GM19328 (cell line): ENCODE data around the gene CDH23.

Experiments used
- ATAC-seq: cut with Tn5 transposase; IDR thresholded peaks from one replicate; pipeline ENCODE4 v1.9.1; 2021; ENCODE audit warnings: mild to moderate bottlenecking, moderate library complexity; ENCODE audit not compliant: unreplicated experiment

The CDH23 gene

DNA sequence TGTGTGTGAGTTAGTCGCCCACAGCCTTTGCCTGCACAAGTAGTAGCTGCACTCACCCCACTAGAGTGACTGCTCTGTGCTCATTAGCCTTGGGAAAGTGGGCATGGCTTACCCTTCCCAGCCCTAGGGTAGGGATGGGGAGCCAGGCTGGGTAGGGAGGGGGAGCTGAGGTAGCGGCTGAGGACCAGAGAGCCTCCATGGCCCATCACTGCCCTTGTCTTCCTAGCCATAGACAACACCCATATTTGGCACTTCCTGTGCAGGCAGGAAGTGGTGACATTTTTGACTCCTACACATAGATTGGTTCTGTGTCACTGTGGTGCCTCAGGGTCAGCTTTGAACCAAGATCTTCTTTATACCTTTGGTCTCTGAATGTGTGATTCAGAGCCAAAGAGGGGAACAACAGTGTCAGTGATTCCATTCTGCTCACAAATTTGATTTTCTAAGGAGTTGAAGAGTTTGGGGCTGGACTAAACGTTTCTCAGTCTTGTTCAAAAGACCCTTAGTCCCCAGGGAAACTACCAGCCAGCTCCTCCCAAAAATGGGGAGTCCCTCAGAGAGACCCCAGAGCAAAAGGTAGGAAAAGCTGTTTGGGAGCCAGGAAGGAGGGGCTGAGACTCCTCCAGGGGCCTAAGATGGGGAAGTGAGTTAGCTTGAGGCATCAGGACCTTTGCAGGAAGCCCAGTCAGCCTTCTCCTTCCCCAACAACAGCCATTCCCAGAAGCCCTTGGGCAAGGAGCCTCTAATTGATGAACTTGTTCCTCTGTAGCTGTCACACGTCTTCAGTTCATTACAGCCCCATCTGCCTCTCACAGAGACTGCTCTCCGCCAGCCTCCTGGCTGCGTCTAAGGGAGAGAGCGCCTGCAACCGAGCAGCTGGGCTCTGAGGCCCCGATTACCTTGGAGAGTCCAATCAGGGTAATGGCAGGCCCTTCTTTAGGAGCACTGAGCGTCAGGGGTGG, 135.0 kb downstream of the CDH23 start:
- ATAC-seq: no peak

GRCh38 chr10:71532878-71533277, 136.2 kb downstream of the CDH23 start:
- ATAC-seq: no peak

DNA sequence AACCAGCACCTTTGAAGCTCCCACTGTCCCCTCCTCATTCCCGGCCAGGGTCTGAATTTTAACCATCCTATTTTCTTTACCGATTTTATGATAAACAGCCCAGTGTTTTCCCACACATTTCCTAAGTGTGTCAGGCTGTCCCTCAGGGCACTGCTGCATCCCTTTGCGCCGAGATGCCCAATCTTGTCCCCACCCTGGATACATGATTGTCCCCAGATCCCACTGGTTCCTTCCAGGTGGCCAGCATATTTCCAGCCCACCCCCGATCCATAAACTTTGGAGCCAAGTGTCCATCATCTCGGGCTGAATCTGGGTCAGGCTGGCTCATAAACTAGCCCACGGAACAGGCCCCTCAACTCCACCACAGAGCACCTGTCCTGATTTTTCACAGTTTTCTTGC, 137.2 kb downstream of the CDH23 start:
- ATAC-seq: no peak

GRCh38 chr10:71534568-71535194, 138.0 kb downstream of the CDH23 start:
- ATAC-seq: no peak

DNA sequence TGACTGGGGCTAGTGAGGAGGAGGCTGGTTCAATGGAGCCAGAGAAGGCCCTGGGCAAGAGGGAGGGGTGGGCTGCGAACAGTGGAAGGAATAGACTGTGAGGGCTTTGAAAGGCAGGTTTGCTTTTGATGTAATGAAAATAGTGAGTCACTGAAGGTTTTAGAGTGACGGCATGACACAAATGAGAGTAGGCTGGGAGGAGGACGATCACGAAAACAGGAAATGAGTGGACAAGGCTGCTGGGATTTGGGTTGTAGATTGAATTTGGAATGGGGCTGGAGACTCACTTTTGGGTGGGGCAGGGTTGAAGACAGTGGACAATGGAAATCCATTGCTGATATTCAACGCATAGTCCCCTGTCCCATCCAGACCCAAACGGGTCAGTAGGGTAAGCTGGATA, 139.6 kb downstream of the CDH23 start:
- ATAC-seq: no peak

DNA sequence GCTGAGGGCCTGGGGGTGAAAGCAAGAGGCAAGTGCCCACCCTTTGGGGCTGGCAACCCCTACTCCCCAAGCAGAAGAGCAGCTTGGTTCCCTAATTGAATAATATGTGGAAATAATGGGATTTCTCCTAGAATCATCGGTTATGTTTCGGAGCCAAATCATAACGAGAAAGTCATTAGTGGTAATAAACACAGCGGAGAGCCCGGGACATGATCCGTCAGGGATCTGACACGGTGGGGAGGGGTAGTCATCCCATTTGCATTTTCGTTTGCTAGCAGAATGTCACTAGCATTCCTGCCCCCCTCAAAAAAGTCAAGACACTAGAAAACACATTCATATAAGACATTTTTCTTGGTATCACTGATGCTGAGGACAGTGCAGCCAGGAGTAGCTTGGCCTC, 140.4 kb downstream of the CDH23 start:
- no peak for ATAC-seq

DNA sequence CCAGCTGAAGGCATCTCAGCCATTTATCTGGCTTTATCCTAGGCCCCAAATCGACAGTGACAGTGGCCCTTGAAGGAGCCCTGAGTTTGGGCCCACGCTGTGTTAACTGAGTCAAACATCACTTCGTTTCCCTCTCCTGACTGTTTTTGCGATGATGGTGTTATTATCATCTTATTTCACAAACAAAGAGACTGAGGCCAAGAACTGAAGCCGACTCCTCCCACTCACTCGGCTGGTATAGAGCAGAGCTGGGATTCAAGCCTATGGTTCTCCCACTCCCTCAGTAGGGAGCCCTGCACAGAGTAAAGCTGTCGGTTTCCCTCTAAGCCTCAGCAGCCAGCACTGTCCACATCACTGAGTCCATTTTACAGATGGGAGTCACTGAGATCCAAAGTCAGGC, 141.0 kb downstream of the CDH23 start:
- ATAC-seq: no peak

GRCh38 chr10:71538608-71539260, 142.0 kb downstream of the CDH23 start:
- ATAC-seq: no peak

GRCh38 chr10:71539442-71540118, 142.9 kb downstream of the CDH23 start:
- ATAC-seq: no peak

DNA sequence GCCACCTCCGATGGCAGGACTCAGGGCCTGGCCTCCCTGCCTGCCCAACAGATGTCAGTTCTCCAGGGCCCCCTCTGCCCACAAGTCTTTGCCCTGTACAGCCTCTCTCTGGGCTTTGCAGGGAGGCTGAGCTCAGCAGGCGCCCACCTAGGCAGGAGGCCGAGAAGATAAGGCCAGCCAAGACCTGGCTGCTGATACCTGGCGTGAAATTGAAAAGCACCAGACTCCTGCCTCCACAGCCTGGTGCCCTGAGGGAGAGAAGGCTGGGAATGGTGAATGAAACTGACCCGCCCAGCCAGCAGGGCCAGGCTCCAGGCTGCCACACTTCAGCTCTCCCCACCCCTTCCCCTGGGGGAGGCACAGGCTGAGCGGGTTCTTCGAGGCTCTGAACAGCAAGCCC, 145.8 kb downstream of the CDH23 start:
- no peak for ATAC-seq

DNA sequence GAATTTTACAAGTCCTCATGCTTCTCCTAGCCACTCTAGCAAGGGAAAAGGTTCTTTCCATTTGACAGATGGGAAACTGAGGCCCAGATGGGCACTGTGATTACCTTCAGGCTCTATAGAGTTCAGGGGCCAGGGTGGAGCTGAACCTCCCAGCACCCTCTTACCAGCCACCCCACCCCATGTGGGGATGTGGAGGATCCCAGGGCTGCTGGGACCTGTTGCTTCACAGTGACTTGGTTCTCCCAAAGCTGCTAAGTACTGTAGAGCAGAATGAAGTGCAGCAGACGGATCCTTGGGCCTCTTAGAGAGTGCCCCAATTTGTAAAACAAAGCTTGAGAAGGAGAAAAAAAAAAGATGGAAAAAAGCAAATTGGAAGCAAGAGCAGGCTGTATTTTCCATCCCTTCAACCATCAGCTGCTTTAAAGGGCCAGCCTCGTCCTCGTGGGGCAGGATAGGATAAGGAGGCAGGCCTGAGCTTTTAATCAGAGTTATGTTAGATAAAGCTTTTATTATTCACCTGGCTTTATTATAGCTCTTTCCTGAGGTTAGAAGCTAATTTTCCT, 147.0 kb downstream of the CDH23 start:
- no peak for ATAC-seq

DNA sequence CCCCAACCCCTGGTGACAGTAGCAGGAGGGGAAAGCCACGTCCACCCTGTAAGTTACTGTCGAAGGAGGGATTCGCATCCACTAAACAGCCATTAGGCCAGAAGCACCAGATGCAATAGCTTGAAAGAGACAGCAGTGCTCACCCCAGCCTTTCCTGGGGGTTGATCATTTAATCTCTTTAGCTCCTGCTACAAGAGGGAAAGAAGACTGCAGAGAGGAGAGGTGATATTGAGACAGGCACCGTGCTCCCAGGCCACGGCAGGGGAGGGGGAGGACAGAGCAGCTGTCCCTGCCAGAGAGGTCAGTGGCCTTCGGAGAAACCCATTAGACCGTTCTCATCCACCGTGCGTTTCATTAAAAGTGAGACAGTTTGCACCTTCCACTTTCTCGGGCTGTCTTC, 148.3 kb downstream of the CDH23 start:
- ATAC-seq: no peak

- no peak for ATAC-seq
Measured at GRCh38 chr10:71546220-71546619, 149.5 kb downstream of the CDH23 start.

DNA sequence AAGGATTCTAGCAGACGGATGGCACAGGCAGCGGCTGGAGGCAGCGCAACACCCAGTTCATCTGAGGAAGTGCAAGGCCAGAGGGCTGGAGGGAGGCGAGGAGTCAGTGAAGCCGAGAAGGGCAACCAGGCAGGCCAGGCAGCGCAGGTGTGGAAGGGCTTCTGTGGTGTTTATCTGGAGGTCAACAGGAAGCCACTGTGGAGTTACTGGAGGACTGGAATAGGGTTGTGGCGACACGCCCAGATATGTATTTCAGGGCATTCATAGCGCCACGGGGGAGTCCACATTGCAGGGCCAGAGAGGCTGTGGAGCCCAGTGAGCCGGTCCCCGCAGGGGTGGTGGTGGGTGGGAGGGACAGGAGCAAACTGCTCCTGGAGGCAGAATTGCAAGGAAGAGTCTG, 150.6 kb downstream of the CDH23 start:
- no peak for ATAC-seq

- ATAC-seq: no peak
Measured at GRCh38 chr10:71547876-71548846, 151.4 kb downstream of the CDH23 start.

DNA sequence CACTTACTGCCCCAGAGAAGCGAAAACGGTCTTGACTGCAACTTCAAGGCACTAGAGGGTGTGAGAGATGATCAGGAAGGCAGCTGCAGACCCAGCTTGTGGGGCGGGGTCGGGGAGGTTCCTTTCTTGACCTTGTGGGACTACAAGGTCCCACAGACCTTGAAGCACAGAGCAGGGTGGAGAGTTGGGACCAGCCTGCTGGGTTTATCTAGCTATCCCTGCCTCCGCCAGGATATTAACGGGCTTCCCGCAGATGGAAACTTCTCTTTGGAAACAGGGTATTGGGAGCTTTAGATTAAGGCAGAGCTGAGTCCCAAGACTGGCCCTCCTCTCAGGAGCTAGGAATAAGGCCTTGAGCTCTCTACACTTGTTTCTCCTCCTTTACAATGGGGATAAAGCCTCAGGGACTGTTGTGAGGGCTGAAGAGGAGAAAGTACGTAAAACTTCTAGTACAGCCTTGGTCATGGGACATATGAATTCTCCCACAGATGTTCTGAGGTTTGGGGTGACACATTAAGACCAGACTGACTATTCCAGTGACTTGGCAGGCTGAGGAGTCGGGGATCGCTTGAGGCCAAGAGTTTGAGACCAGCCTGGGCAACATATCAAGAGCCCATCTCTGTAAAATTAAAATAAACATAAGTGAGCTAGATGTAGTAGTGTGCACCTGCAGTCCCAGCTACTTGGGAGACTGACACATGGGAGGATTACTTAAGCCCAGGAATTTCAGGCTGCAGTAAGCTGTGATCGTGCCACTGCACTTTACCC, 153.2 kb downstream of the CDH23 start:
- ATAC-seq: no peak

GRCh38 chr10:71550628-71551027, 153.9 kb downstream of the CDH23 start:
- no peak for ATAC-seq

GRCh38 chr10:71551970-71552369, 155.2 kb downstream of the CDH23 start:
- ATAC-seq: no peak

DNA sequence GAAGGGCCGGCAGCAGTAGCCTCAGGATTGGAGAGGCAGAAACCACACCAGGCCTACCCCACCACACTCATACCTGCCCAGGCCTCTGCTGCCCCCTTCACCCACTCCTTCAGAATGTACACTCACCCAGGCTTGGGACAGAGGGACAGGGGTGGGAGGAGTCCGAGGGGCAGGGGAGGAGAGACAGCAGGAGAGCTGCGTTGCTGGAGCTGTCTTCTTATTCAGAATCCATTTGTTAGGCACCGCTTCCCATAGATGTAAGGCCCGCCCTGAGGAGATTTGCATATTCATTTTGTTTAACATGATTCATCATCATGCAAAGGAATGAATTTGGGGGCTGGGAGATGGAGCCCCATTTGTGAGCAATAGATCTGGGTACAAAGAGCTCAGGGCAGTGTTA, 156.7 kb downstream of the CDH23 start:
- ATAC-seq: no peak
